ACC112 (cell line): Measurements from ENCODE around the gene VPS18.

ENCODE experiments used
- H2AFZ ChIP-seq: fragments of 200-600 bp; sonication (generic); one replicate; pipeline ENCODE4 v1.6.0; 2017; ENCODE audit warnings: antibody characterized with exemption, low read length; ENCODE audit not compliant: unreplicated experiment
- H3K27ac ChIP-seq: fragments of 200-600 bp; sonication (generic); 2 replicates; pipeline ENCODE4 v1.5.1; 2014; ENCODE audit warnings: low read depth, mild to moderate bottlenecking, antibody characterized with exemption, low read length, moderate library complexity
- H3K27me3 ChIP-seq: fragments of 200-600 bp; sonication (generic); 2 replicates; pipeline ENCODE4 v1.6.1; 2014; ENCODE audit warnings: mild to moderate bottlenecking, antibody characterized with exemption, low read length, moderate library complexity, mixed read lengths; ENCODE audit not compliant: insufficient read depth
- H3K36me3 ChIP-seq: fragments of 200-600 bp; sonication (generic); 2 replicates; pipeline ENCODE4 v1.6.1; 2016; ENCODE audit warnings: mild to moderate bottlenecking, antibody characterized with exemption, low read length, moderate library complexity, mixed read lengths; ENCODE audit not compliant: insufficient read depth
- H3K4me1 ChIP-seq: fragments of 200-600 bp; sonication (generic); one replicate; pipeline ENCODE4 v1.6.1; 2016; ENCODE audit warnings: low read length, mixed read lengths; ENCODE audit not compliant: insufficient read depth, unreplicated experiment, control insufficient read depth
- H3K4me3 ChIP-seq: fragments of 200-600 bp; sonication (generic); 2 replicates; pipeline ENCODE4 v1.5.1; 2014; ENCODE audit warnings: mild to moderate bottlenecking, low read depth, low read length
- H3K79me2 ChIP-seq: fragments of 200-600 bp; sonication (generic); one replicate; pipeline ENCODE4 v1.6.0; 2016; ENCODE audit warnings: low read length; ENCODE audit not compliant: control insufficient read depth, unreplicated experiment, insufficient read depth

VPS18 gene

DNA sequence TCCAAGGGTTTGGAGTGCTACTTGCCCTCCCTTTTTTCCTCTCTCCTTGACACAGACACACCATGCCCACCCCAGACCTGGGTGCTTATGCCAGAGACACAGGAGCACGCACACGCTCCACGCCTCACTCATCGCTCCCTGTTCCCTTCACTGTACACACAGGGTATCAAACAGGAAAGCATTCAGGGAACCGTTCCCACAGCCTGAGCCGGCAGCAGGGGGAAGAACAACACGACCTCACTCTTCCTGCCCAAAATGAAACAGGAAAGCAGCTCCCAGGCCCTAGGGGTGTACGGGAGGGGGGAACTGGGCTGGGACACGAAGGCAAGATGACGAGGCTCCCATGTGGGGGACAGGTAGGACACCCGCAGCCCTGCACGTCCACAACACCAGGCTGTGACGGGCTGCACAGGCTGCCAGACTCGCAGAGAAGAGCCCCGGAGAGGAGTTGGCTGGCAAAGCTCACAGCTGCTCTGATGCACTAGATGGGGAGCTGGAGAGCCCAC lies 46.1 kb downstream of the VPS18 start:
- no peak overlapping the region for H3K27ac ChIP-seq
- no peak overlapping the region for H3K4me3 ChIP-seq
- H3K36me3 ChIP-seq = no peaks in the 10 kb centered on the region
- H2AFZ ChIP-seq = no peak overlapping the region
- H3K79me2 ChIP-seq = peaks cover 2% of the 10 kb centered on the region
- H3K4me1 ChIP-seq = peaks cover 33% of the 10 kb centered on the region
- no peaks in the 10 kb centered on the region for H3K27me3 ChIP-seq

DNA sequence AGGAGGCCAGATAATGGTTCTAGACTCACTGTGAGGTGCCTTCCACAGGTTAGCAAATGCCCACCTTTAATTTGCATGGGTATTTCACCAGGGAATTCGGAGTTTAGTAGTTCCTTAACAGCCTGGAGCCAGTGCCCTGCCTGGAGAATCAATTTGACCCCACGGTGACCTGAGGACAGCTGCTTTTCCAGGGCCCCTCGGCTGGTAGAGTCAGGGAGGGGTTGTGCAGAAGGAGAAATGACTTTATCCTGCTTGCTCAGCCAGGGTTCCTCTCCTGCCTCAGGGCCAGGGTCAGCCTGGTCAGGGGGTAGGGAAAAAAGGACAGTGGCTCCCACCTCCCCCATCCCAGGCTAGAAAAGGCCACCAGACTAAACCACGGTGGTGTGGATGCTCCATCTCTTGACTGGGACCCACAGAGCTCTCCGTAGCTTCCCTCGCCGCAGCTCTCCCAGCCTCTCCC lies 46.8 kb downstream of the VPS18 start:
- H3K36me3 ChIP-seq = no peaks in the 10 kb centered on the region
- peaks cover 33% of the 10 kb centered on the region for H3K4me1 ChIP-seq
- peaks cover 2% of the 10 kb centered on the region for H3K79me2 ChIP-seq
- H3K4me3 ChIP-seq = peak overlapping the region; percentile 77
- no peaks in the 10 kb centered on the region for H3K27me3 ChIP-seq
- no peak overlapping the region for H3K27ac ChIP-seq
- no peak overlapping the region for H2AFZ ChIP-seq

DNA sequence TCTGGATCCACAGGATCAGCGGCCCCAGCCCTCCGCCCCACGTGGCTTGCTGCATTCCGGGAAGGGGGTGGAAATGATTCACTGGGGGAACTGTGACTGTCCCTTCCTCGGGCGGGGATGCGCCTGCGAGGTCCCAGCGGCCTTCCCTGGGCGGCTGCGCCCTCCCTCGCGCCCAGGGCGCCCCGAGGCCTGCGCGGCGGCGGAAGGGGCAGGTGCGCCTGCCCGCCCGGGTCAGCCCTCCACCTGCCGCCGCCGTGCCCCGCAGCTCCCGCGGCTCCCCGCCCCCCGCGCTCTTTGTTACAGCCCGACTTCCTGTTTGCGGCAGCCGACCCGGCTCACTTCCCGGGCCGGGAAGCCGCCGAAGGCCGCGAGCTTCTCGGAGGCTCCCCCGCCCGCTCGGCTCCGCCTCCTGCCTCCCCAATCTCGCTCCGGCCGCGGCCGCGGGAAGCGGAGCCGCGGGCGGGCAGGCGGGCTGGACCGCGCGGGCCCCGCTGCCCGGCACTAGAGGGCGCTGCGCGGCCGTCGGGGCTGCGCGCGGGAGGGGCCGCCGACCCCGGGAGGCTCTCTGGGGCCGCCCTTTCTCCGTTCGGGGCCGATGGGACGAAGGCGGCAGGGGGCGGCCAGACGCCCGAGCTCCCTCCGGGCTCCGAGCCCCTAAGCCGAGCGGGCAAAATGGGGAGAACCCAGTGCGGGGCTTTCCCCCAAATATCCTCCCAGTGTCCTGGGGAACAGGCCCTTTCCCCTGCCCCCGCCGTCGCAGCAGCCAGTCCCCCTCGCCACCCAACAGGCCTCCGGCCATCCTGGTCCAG lies 47.5 kb downstream of the VPS18 start:
- peaks cover 2% of the 10 kb centered on the region for H3K79me2 ChIP-seq
- H3K27me3 ChIP-seq = no peaks in the 10 kb centered on the region
- H2AFZ ChIP-seq = peak overlapping the region; percentile 92
- H3K4me1 ChIP-seq = peaks cover 32% of the 10 kb centered on the region
- H3K27ac ChIP-seq = peak overlapping the region; percentile 34; the same call in 1 of the 2 replicates
- peak overlapping the region; percentile 77 for H3K4me3 ChIP-seq
- H3K36me3 ChIP-seq = no peaks in the 10 kb centered on the region

- no peaks in the 10 kb centered on the region for H3K36me3 ChIP-seq
- peaks cover 2% of the 10 kb centered on the region for H3K79me2 ChIP-seq
- peak overlapping the region; percentile 77 for H3K4me3 ChIP-seq
- peak overlapping the region; percentile 8; the same call in 1 of the 2 replicates for H3K27ac ChIP-seq
- peaks cover 25% of the 10 kb centered on the region for H3K4me1 ChIP-seq
- H3K27me3 ChIP-seq = no peaks in the 10 kb centered on the region
- H2AFZ ChIP-seq = peak overlapping the region; percentile 92
Observed at GRCh38 chr15:40942337-40942854, 48.1 kb downstream of the VPS18 start.

GRCh38 chr15:40942878-40943277 lies 48.6 kb downstream of the VPS18 start:
- Histone ChIP-seq H3K36me3 (no peaks in the 10 kb centered on the region), H3K4me1 (peaks cover 20% of the 10 kb centered on the region), H3K27me3 (no peaks in the 10 kb centered on the region), H2AFZ (peak overlapping the region; percentile 92), H3K27ac (no peak overlapping the region), H3K79me2 (peaks cover 2% of the 10 kb centered on the region), H3K4me3 (peak overlapping the region; percentile 77)

DNA sequence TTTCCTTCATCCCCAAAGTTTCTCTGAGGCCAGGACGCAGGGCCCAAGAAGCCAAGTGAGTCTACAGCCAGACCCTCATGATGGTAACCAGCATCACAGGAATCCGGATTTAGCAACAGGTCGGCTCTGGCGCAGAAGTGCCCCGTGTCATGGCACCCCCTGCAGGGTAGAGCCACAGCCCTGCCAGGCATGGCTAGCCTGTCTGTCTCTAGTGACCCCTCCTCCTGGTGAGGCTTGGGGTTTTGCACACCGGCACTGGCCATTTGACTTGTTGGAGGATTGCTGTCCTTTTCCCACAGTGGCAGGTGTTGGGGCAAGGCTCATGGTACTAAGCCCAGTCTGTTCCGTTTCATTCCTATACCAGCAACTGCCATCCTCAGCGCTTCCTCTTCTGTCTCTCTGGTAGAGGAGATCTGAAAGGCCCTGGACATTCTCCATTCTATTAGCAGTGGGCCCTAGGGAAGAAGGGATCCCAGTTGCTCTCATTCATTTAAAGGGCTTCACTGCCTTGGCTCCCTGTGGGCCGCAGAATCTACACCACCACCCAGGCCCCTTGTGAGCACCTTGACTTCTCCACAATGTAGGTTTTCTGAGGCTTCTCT lies 49.6 kb downstream of the VPS18 start:
- peaks cover 2% of the 10 kb centered on the region for H3K79me2 ChIP-seq
- no peak overlapping the region for H3K27ac ChIP-seq
- no peak overlapping the region for H2AFZ ChIP-seq
- no peak overlapping the region for H3K4me3 ChIP-seq
- H3K27me3 ChIP-seq = no peaks in the 10 kb centered on the region
- H3K4me1 ChIP-seq = peaks cover 19% of the 10 kb centered on the region
- no peaks in the 10 kb centered on the region for H3K36me3 ChIP-seq

GRCh38 chr15:40944510-40945296 lies 50.5 kb downstream of the VPS18 start:
- no peak overlapping the region for H2AFZ ChIP-seq
- no peak overlapping the region for H3K4me3 ChIP-seq
- peaks cover 2% of the 10 kb centered on the region for H3K79me2 ChIP-seq
- H3K36me3 ChIP-seq = no peaks in the 10 kb centered on the region
- peaks cover 19% of the 10 kb centered on the region for H3K4me1 ChIP-seq
- no peak overlapping the region for H3K27ac ChIP-seq
- H3K27me3 ChIP-seq = no peaks in the 10 kb centered on the region

- H3K4me3 ChIP-seq = no peak overlapping the region
- H3K36me3 ChIP-seq = no peaks in the 10 kb centered on the region
- H2AFZ ChIP-seq = no peak overlapping the region
- H3K27ac ChIP-seq = no peak overlapping the region
- H3K79me2 ChIP-seq = peaks cover 4% of the 10 kb centered on the region
- no peaks in the 10 kb centered on the region for H3K27me3 ChIP-seq
- H3K4me1 ChIP-seq = peaks cover 9% of the 10 kb centered on the region
Observed at GRCh38 chr15:40948706-40949473, 54.6 kb downstream of the VPS18 start.

DNA sequence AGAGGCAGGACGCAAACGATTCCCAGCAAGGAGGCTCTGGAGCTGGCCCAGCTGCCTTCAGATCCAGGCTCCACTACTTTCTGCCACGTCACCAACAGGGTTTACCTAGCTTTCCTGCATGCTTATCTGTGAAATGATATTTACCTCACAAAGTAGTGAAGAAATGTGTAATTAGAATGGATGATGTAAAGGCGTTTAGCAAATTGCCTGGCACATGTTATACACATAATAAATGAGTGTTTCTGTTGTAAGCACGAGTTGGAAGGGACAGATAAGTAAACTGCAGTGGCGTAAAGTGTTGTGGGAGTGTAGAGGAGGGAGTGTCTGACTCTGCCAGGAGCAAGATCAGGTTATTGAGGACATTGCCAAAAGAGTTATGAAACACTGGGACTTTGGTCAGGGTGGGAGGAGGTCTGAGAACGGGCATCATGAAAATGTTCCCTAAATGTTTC lies 55.5 kb downstream of the VPS18 start:
- no peak overlapping the region for H2AFZ ChIP-seq
- H3K27ac ChIP-seq = no peak overlapping the region
- H3K79me2 ChIP-seq = peaks cover 6% of the 10 kb centered on the region
- H3K27me3 ChIP-seq = no peaks in the 10 kb centered on the region
- no peak overlapping the region for H3K4me3 ChIP-seq
- H3K36me3 ChIP-seq = no peaks in the 10 kb centered on the region
- peaks cover 9% of the 10 kb centered on the region for H3K4me1 ChIP-seq

DNA sequence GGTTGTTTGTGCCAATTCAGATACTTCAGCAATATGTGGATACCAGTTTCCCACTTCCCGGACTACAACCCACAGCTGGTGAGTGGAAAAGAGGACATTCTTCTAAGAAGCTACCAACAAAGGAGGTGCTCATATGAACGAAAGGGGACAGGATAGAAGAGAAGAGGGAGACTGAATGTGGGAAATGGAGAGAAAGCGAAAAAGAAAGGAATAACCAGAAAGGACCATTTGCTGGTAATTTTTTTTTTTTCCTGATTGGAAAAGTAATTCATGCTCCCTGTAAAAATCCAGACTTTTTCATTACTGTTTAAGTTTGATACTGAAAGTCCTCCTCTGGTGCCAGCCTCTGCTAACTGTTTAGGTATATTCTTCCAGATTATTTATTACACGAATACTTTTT lies 57.5 kb downstream of the VPS18 start:
- Histone ChIP-seq H3K27ac (no peak overlapping the region), H3K4me3 (no peak overlapping the region), H2AFZ (no peak overlapping the region)

More for the DNA sequence above, 57.5 kb downstream of the VPS18 start:
- Histone ChIP-seq H3K36me3 (no peaks in the 10 kb centered on the region), H3K79me2 (peaks cover 6% of the 10 kb centered on the region), H3K4me1 (peaks cover 9% of the 10 kb centered on the region), H3K27me3 (no peaks in the 10 kb centered on the region)
